Stimulated activated naive CD4-positive, alpha-beta T cell treated with Interleukin-2 at 50 U/mL for 16 hours (primary cell): ENCODE results near the gene MRPL52.
"Not testable (repeated sequence)": the region's sequence is repeated elsewhere in the genome, so short reads cannot be mapped to it uniquely, and the experiment has no call there.

Experiments used
- DNase-seq: peaks from one replicate; lab custom pipeline; 2025; lab: John Stamatoyannopoulos, UW

Gene MRPL52

DNA sequence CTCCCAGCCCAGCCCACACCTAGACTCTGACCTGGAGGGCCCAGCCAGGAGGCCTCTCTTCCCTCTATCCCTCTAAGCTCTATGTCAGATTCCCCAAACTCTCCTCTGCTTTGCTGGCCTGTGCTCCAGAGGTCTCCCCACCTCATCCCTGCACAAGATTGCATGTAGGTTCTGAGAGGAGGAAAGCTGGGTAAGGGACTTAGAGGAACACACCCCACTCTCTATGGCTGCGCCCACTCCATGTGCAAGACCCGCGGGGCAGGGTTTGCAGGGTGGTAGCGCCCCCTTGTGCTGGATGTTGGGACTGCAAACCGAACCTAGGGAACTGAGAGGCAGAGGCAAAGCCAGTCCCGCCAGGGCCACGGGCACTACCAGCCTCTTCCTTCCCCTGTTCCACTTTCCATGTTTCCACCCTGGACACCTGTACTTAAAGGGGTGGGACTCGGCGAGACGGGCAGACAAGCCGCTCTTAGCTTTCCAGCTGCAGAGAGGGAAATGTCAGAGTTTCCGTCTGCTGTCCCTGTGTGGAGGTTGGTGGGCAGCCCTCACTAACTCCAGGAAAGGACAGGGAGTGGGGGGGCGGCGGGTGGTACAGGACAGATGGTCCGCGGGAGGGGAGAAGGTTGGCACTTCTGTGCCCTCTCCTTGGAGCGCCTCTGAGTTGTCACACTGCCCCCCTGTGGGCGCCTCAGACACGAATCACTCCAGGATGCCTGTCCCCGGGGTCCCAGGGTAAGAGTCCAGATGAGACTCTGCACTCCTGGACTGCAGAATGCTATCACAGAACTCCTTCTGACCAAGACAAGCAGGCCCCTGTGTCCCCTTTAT is 23.5 kb downstream of the MRPL52 start:
- peak; percentile 81 for DNase-seq

GRCh38 chr14:22854296-22854695 is 24.6 kb downstream of the MRPL52 start:
- not testable (repeated sequence) for DNase-seq

DNA sequence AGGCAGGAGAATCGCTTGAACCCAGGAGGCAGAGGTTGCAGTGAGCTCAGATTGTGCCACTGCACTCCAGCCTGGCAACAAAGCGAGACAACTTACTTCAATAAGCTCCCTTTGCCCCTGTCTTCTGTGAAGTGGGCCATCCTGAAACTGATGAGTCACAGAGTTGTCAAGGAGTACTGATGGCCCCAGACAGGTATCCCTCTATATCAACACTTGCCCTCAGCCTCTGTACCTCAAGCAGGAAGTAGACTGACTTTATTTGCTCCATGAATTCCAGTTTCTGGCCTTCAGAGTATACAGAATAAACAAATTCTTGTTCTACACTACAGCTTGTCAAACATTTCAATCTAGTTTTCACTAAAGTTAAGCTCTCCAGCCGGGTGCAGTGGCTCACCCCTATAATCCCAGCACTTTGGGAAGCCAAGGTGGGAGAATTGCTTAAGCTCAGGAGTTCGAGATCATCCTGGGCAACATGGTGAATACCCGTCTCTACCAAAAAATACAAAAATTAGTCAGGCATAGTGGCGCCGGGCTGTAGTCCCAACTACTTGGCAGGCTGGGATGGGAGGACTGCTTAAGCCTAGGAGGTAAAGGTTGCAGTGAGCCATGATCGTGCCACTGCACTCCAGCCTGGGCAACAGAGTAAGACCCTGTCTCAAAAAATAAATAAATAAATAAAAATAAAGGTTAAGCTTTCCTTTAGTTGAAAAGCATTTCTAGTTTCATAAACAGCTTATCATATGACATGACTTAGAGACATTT is 25.5 kb downstream of the MRPL52 start:
- no peak for DNase-seq

DNA sequence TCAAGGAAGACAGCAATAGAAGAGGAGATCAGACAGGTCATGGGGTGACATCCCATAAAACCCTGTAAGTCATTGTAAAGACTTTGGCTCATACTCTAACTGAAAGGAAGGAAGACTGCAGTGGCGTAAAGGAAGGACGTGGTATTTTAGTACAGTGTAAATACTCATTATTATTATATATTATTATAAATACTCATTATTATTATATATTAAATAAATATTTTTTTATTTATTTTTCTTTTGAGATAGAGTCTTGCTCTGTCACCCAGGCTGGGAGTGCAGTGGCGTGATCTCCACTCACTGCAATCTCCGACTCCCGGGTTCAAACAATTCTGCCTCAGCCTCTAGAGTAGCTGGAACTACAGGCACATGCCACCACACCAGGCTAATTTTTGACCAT is 26.7 kb downstream of the MRPL52 start:
- no peak for DNase-seq

DNA sequence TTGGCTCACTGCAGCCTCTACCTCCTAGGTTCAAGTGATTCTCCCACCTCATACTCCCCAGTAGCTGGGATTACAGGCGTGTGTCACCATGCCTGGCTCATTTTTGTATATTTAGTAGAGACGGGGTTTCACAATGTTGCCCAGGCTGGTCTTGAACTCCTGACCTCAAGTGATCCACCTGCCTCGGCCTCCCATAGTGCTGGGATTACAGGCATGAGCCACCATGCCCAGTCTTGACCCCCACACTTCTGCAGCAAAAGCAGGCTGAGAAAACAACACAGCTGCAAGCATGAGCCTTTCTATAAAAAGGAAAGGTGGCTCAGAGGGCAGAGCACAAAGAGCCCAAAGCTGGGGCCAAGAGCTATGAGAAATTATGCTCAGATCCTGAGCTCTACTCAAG is 30.7 kb downstream of the MRPL52 start:
- not testable (repeated sequence) for DNase-seq

GRCh38 chr14:22861651-22862050 is 32.0 kb downstream of the MRPL52 start:
- DNase-seq = no peak

DNA sequence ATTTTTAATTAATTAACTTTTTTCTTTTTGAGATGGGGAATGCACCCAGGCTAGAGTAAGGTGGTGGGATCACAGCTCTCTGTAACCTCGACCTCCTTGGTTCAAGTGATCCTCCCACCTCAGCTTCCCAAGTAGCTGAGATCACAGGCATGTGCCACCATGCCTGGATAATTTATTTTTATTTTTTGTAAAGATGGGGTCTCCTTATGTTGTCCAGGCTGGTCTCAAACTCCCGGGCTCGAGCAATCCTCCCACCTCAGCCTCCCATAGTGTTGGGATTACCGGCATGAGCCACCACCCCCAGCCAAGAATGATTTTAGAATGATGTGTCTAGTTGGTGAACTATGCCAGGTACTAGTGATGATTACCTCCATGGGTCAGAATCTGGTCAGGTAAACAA is 35.3 kb downstream of the MRPL52 start:
- no peak for DNase-seq

- DNase-seq = no peak
Observed at GRCh38 chr14:22865424-22866405, 36.0 kb downstream of the MRPL52 start.

- DNase-seq = no peak
Observed at GRCh38 chr14:22866874-22867273, 37.2 kb downstream of the MRPL52 start.

DNA sequence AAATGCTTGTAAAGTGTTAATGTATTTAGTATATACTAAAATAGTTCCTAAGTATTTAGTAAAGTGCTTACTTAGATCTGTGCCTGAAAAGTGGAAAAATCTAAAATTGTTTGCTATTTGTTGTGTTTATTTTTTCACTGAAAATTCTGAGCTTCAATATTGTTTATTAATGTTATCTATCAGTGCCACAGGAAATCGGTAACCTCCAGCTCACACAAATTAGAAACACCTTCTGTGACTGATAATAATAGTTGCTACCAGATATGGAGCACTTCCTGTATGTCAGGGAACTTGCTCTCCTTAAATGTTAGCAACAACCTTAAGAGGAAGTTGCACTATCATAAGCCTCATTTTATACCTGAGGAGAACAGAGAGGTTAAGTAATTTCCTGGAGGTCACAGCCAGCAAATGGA is 41.1 kb downstream of the MRPL52 start:
- DNase-seq = no peak

DNA sequence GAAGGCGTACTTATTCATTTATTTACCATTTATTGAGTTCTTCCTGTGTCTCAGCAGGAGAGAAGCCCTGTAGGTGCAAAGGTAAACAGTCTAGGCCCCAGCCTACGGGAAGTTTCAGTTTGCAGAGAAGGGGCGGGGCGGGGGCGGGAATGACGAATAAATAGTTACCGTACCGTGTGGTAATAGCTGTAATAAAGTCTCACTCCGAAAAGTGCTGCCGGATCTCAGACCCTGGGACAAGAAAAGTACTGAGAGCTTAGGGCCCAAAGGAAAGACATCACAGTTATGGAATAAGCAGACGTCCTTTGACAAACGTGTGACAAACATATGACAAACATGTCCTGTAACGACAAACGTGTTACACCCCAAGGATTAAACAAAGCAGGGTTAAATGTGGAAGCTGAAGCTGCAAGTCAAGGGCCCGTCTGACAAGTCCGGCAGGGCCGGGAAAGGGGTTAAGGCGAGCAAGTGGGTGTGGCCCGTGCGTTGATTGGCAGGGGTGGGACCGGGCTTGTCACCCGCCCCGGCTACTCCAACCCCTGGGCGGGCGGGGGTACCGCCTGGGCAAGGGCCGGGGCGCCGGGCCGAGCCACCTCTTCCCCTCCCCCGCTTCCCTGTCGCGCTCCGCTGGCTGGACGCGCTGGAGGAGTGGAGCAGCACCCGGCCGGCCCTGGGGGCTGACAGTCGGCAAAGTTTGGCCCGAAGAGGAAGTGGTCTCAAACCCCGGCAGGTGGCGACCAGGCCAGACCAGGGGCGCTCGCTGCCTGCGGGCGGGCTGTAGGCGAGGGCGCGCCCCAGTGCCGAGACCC is 41.7 kb downstream of the MRPL52 start, which contains the start of gene LRP10:
Gene LRP10 (plus strand): TSS at position 517 of the 809 bp plus-strand sequence. CDS start 564 bp downstream, outside the sequence.
- DNase-seq = peak; percentile 80

- peak; percentile 64 for DNase-seq
Observed at GRCh38 chr14:22872033-22872832, 42.5 kb downstream of the MRPL52 start.

GRCh38 chr14:22872833-22873520 is 43.3 kb downstream of the MRPL52 start:
- DNase-seq = no peak

DNA sequence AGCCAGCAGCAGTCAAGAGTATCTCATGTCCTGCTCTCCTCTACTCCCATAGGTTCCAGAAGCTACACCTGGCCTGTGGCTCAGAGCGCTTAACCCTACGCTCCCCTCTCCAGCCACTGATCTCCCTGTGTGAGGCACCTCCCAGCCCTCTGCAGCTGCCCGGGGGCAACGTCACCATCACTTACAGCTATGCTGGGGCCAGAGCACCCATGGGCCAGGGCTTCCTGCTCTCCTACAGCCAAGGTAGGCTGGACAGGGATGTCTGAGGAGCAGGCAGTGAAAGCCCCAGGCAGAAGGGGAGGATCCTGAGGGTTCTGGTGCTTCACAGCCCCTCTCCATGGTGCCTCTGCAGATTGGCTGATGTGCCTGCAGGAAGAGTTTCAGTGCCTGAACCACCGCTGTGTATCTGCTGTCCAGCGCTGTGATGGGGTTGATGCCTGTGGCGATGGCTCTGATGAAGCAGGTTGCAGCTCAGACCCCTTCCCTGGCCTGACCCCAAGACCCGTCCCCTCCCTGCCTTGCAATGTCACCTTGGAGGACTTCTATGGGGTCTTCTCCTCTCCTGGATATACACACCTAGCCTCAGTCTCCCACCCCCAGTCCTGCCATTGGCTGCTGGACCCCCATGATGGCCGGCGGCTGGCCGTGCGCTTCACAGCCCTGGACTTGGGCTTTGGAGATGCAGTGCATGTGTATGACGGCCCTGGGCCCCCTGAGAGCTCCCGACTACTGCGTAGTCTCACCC is 45.5 kb downstream of the MRPL52 start:
- no peak for DNase-seq

DNA sequence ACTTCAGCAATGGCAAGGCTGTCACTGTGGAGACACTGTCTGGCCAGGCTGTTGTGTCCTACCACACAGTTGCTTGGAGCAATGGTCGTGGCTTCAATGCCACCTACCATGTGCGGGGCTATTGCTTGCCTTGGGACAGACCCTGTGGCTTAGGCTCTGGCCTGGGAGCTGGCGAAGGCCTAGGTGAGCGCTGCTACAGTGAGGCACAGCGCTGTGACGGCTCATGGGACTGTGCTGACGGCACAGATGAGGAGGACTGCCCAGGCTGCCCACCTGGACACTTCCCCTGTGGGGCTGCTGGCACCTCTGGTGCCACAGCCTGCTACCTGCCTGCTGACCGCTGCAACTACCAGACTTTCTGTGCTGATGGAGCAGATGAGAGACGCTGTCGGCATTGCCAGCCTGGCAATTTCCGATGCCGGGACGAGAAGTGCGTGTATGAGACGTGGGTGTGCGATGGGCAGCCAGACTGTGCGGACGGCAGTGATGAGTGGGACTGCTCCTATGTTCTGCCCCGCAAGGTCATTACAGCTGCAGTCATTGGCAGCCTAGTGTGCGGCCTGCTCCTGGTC is 46.1 kb downstream of the MRPL52 start:
- no peak for DNase-seq

GRCh38 chr14:22877000-22877501 is 47.4 kb downstream of the MRPL52 start:
- DNase-seq = no peak

- no peak for DNase-seq
Observed at GRCh38 chr14:22878271-22879246, 48.9 kb downstream of the MRPL52 start.
